ENCODE measurements around the gene LCMT1.

- TF ChIP-seq NONO (IDR thresholded peaks at IDR 0.05) (no peak), NONO (CRISPR knock-in tag; conservative IDR thresholded peaks at IDR 0.05) (no peak), MLLT10 (CRISPR knock-in tag; IDR thresholded peaks at IDR 0.05) (no peak), KDM4B (CRISPR knock-in tag; IDR thresholded peaks at IDR 0.05) (no peak), CAMTA2 (CRISPR knock-in tag; IDR thresholded peaks at IDR 0.05; ENCODE audit: borderline replicate concordance) (no peak), ZNF3 (CRISPR knock-in tag; IDR thresholded peaks at IDR 0.05) (no peak)
Observed at GRCh38 chr16:25187491-25187795, 75.9 kb downstream of the LCMT1 start.
